WTC11 (cell line): ENCODE measurements around the gene YBEY.

Experiments used
- ATF1 ChIP-seq: sonication (generic); formaldehyde crosslinking; IDR thresholded peaks from 2 replicates; pipeline ENCODE4 v1.8.1; 2023; ENCODE audit warnings: mild to moderate bottlenecking, moderate library complexity, missing genetic modification reagents
- ATF2 ChIP-seq: sonication (generic); formaldehyde crosslinking; IDR thresholded peaks from 2 replicates; pipeline ENCODE4 v1.8.1; 2022; ENCODE audit warnings: low read depth, missing genetic modification reagents, borderline replicate concordance
- ZBTB43 ChIP-seq: sonication (generic); formaldehyde crosslinking; IDR thresholded peaks from 2 replicates; pipeline ENCODE4 v1.8.1; 2023; ENCODE audit warnings: mild to moderate bottlenecking, missing genetic modification reagents

- TF ChIP-seq ATF1 (CRISPR knock-in tag), result no peak
- no peak for TF ChIP-seq ZBTB43 (CRISPR knock-in tag)
- TF ChIP-seq ATF2 (CRISPR knock-in tag), result no peak
Measured at GRCh38 chr21:46328151-46328550, 42.0 kb downstream of the YBEY start.
